ENCODE measurements around the gene PNMA3.
A peak's percentile ranks its signal among the peaks of the same experiment; 100 is the strongest.

The PNMA3 gene

GRCh38 chrX:153032397-153033118 is 23.7 kb upstream of the PNMA3 start:
- H3K4me3 ChIP-seq (ENCODE audit: low read depth, low read length): peak overlapping the region; percentile 43
- TF ChIP-seq, protein P1, sequence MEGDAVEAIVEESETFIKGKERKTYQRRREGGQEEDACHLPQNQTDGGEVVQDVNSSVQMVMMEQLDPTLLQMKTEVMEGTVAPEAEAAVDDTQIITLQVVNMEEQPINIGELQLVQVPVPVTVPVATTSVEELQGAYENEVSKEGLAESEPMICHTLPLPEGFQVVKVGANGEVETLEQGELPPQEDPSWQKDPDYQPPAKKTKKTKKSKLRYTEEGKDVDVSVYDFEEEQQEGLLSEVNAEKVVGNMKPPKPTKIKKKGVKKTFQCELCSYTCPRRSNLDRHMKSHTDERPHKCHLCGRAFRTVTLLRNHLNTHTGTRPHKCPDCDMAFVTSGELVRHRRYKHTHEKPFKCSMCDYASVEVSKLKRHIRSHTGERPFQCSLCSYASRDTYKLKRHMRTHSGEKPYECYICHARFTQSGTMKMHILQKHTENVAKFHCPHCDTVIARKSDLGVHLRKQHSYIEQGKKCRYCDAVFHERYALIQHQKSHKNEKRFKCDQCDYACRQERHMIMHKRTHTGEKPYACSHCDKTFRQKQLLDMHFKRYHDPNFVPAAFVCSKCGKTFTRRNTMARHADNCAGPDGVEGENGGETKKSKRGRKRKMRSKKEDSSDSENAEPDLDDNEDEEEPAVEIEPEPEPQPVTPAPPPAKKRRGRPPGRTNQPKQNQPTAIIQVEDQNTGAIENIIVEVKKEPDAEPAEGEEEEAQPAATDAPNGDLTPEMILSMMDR (IDR thresholded peaks at IDR 0.05; ENCODE audit: insufficient read depth, low read depth, low read length, missing control alignments): peak; percentile 82
- DNase-seq (ENCODE audit: low read depth): peak; percentile 76

- DNase-seq (ENCODE audit: low read depth): no peak
- no peak overlapping the region for H3K4me3 ChIP-seq (ENCODE audit: low read depth, low read length)
- TF ChIP-seq, protein P1 (IDR thresholded peaks at IDR 0.05; ENCODE audit: insufficient read depth, low read depth, low read length, missing control alignments): no peak
Observed at GRCh38 chrX:153049093-153049492, 7.2 kb upstream of the PNMA3 start.

DNA sequence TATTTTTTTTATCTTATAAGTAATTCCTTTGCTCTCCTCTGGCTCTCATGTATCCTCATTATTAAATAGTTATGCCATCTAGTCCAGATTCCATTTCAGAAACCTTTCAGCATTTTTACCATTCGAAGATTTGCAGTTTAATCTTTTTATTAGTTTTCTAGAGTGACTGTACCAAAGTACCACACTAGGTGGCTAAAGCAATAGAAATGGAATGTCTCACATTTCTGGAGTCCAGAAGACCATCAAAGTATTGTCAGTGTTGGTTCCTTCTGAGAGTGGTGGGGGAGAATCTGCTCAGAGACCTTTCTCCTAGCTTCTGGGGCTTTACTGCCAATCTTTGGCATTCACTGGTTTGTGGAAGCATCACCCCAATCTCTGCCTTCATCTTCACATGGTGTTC is 3.7 kb upstream of the PNMA3 start:
- TF ChIP-seq, protein P1 (IDR thresholded peaks at IDR 0.05; ENCODE audit: insufficient read depth, low read depth, low read length, missing control alignments): no peak
- DNase-seq (ENCODE audit: low read depth): no peak

DNA sequence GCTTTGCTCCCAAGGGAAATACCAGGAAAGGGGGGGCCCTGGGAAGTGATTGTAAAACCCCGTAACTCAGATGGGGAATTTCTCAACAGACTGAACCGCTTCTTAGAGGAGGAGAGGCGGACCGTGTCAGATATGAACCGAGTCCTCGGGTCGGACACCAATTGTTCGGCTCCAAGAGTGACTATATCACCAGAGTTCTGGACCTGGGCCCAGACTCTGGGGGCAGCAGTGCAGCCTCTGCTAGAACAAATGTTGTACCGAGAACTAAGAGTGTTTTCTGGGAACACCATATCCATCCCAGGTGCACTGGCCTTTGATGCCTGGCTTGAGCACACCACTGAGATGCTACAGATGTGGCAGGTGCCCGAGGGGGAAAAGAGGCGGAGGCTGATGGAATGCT is 1.0 kb downstream of the PNMA3 start:
- H3K4me3 ChIP-seq (ENCODE audit: low read depth, low read length): no peak overlapping the region
- TF ChIP-seq, protein P1 (IDR thresholded peaks at IDR 0.05; ENCODE audit: insufficient read depth, low read depth, low read length, missing control alignments): no peak
- no peak for DNase-seq (ENCODE audit: low read depth)

More for the DNA sequence above, 3.7 kb upstream of the PNMA3 start:
- H3K4me3 ChIP-seq (ENCODE audit: low read depth, low read length): no peak overlapping the region

DNA sequence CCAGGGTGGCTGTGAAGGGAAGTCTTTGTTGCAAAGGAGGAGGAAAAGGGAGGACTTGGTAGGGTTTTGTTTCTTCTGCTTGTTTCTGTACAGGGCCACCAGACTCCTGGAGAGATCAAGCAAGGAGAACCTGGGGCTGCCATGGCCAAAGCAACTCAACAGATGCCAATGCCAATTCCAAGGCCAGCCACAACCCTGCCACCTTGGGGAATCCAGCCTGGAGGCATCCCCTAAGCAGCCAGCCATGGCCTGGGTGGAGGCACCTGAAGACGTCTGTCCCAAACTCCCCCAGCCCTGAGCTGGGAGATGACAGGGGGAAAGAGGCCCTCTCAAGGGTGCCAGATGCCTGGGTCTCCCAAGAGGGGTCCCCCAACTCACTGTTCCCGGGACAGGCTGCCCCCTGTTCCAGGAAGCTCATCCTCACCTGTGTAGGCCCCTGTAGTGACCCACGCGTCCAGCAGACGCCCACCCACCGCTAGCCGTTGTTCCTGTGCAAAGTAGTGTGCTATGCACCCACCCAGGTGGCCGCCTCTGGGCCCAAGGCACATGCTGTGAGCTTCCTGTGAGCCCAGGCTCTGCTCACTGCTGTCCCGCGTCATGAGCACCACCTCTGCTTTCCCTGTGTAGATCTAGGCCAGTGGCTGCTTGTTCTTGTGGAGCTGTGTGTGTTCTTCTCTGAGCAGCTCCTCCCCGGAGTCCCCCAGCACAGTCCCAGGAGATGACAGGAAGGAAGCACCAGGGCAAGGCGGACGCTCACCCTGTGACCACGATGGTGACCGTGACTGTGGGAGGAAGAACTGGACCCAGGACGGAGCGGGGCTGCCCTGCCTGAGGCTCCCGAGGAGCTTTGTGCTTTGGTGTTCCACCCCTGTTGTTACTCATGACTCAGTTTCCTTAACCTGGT is 3.2 kb downstream of the PNMA3 start:
- DNase-seq (ENCODE audit: low read depth): no peak
- TF ChIP-seq, protein P1 (IDR thresholded peaks at IDR 0.05; ENCODE audit: insufficient read depth, low read depth, low read length, missing control alignments): no peak
- no peak overlapping the region for H3K4me3 ChIP-seq (ENCODE audit: low read depth, low read length)

- TF ChIP-seq, protein P1 (IDR thresholded peaks at IDR 0.05; ENCODE audit: insufficient read depth, low read depth, low read length, missing control alignments): no peak
Observed at GRCh38 chrX:153060095-153060445, 3.8 kb downstream of the PNMA3 start.

More at GRCh38 chrX:153060095-153060445, 3.8 kb downstream of the PNMA3 start:
- no peak for DNase-seq (ENCODE audit: low read depth)
- no peak overlapping the region for H3K4me3 ChIP-seq (ENCODE audit: low read depth, low read length)

All from GM12865 (cell line).